ENCODE measurements around the gene GNL2. TPM values are rescaled to one million over a fixed set of nuclear protein-coding genes. Genes with fewer than 3 reads are reported as not detected.
A peak's percentile ranks its signal among the peaks of the same experiment; 100 is the strongest.
"Not testable (repeated sequence)": the region's sequence is repeated elsewhere in the genome, so short reads cannot be mapped to it uniquely, and the experiment has no call there.

Gene GNL2
- total RNA-seq, 1 donor from 2014 or later: 64.5 TPM

DNA sequence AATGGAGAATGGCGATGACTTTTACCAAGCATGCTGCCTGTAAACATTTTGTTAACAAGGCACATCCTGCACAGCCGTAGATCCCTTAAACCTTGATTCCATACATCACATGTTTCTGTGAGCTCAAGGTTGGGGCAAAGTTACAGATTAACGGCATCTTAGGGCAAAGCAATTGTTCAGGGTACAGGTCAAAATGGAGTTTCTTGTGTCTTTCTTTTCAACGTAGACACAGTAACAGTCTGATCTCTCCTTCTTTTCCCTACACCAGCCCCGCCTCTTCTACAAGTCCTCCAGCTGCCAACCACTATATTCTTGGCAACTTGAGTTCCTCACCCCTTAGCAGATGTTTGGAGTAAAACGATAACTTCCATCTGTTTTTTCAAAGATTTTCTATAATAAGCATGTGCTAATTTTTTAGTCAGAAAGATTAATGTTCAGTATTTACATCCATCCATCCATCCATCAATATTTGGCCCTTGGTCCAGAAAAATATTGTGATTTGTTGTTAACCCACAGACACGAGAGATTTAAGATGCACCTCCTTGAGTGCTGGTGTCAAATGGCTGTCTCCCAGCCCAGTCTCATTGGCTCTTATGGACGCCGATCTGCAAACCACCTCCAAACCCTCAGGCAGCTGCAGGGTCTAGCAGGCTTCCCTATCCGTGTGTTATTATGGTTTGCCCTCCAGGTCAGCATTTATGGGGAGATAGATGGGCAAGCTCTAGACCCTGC is 35.2 kb downstream of the GNL2 start:
- no peak overlapping the region for H3K4me3 ChIP-seq (ENCODE audit: low read depth, low read length)
- DNase-seq (ENCODE audit: low read depth) (no peak), FAIRE-seq (peak; percentile 7)
- TF ChIP-seq, protein P1, sequence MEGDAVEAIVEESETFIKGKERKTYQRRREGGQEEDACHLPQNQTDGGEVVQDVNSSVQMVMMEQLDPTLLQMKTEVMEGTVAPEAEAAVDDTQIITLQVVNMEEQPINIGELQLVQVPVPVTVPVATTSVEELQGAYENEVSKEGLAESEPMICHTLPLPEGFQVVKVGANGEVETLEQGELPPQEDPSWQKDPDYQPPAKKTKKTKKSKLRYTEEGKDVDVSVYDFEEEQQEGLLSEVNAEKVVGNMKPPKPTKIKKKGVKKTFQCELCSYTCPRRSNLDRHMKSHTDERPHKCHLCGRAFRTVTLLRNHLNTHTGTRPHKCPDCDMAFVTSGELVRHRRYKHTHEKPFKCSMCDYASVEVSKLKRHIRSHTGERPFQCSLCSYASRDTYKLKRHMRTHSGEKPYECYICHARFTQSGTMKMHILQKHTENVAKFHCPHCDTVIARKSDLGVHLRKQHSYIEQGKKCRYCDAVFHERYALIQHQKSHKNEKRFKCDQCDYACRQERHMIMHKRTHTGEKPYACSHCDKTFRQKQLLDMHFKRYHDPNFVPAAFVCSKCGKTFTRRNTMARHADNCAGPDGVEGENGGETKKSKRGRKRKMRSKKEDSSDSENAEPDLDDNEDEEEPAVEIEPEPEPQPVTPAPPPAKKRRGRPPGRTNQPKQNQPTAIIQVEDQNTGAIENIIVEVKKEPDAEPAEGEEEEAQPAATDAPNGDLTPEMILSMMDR (IDR thresholded peaks at IDR 0.05; ENCODE audit: insufficient read depth, low read length, severe bottlenecking): no peak
- peaks cover 3% of the 10 kb centered on the region for H3K36me3 ChIP-seq (ENCODE audit: control insufficient read depth, insufficient read depth, low read length)
- H3K27me3 ChIP-seq (ENCODE audit: control insufficient read depth, insufficient read depth, low read length): no peaks in the 10 kb centered on the region

DNA sequence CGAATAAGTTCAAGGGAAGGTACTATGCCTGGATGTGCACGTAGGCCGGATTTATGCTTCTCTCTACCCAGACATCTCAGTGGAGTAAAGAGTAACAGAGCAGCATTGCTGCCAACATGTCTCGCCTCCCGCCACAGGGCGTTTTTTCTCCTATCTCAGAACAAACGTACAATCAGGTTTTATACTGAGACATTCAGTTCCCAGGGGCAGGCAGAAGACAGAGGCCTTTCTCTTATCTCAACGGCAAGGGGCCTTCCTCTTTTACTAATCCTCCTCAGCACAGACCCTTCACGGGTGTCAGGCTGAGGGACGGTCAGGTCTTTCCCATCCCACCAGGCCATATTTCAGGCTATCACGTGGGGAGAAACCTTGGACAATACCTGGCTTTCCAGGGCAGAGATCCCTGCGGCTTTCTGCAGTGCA is 35.8 kb downstream of the GNL2 start:
- not testable (repeated sequence) for DNase-seq (ENCODE audit: low read depth); H3K36me3 ChIP-seq (ENCODE audit: control insufficient read depth, insufficient read depth, low read length); FAIRE-seq; H3K27me3 ChIP-seq (ENCODE audit: control insufficient read depth, insufficient read depth, low read length); H3K4me3 ChIP-seq (ENCODE audit: low read depth, low read length)

DNA sequence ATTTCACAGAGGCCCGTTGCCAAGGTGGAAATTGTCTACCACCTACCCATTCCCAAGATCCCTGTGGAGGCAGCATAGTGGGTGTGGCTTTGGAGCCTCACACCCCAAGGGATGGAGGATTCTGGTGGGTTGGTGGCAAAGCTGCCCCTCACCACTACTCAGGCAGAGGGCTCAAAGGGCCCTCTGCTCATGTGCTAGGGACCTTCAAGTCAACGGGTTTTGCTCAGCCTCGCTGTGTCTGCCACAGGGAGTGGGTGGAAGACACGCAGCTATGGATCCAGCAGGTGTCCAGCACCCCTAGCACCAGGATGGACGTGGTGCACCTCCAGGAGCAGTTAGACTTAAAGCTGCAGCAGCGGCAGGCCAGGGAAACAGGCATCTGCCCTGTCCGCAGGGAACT is 36.7 kb downstream of the GNL2 start:
- DNase-seq (ENCODE audit: low read depth) (no peak), FAIRE-seq (no peak)
- Histone ChIP-seq H3K27me3 (ENCODE audit: control insufficient read depth, insufficient read depth, low read length) (no peaks in the 10 kb centered on the region), H3K4me3 (ENCODE audit: low read depth, low read length) (no peak overlapping the region), H3K36me3 (ENCODE audit: control insufficient read depth, insufficient read depth, low read length) (no peaks in the 10 kb centered on the region)
- TF ChIP-seq, protein P1 (IDR thresholded peaks at IDR 0.05; ENCODE audit: insufficient read depth, low read length, severe bottlenecking): no peak

DNA sequence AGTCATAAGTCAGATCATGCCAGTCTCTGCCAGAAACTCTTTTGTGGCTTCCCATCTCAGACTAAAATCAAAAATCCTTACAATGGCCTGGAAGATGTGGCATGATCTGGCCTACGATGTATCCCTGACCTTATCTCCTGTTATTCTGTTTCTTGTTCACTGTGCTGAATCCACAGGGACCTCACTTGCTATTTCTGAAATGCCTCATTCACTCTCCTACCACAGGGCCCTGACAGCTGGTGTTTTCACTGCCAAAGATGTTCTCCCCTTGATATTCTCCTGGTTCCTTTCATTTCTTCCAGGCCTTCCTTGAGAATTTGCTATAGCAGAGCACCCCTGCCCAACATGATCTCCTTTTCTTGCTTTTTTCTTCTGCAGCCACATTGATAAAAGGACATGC is 37.3 kb downstream of the GNL2 start:
- DNase-seq (ENCODE audit: low read depth) (no peak), FAIRE-seq (no peak)

DNA sequence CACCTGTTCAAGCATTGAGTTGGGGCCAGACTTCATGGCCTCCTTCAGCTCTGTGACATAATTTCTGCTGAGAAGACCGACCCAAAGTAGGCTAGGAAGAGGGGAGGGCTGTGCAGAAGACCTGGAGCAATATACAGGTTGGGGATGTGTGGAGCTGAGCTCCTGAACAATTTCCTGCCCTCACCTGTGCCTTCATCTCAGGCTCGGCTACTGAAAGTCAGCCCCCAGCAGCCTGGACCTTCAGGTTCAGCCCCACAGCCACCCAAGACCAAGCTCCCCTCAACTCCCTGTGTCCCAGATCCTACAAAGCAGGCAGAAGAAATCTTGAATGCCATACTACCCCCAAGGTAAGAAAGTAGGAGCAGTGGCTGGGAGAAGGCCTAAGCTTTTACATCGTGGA is 38.3 kb downstream of the GNL2 start:
- H3K4me3 ChIP-seq (ENCODE audit: low read depth, low read length): no peak overlapping the region
- DNase-seq (ENCODE audit: low read depth): no peak

More for the DNA sequence above, 37.3 kb downstream of the GNL2 start:
- H3K4me3 ChIP-seq (ENCODE audit: low read depth, low read length): no peak overlapping the region
- no peaks in the 10 kb centered on the region for H3K36me3 ChIP-seq (ENCODE audit: control insufficient read depth, insufficient read depth, low read length)
- TF ChIP-seq, protein P1 (IDR thresholded peaks at IDR 0.05; ENCODE audit: insufficient read depth, low read length, severe bottlenecking): no peak
- no peaks in the 10 kb centered on the region for H3K27me3 ChIP-seq (ENCODE audit: control insufficient read depth, insufficient read depth, low read length)

DNA sequence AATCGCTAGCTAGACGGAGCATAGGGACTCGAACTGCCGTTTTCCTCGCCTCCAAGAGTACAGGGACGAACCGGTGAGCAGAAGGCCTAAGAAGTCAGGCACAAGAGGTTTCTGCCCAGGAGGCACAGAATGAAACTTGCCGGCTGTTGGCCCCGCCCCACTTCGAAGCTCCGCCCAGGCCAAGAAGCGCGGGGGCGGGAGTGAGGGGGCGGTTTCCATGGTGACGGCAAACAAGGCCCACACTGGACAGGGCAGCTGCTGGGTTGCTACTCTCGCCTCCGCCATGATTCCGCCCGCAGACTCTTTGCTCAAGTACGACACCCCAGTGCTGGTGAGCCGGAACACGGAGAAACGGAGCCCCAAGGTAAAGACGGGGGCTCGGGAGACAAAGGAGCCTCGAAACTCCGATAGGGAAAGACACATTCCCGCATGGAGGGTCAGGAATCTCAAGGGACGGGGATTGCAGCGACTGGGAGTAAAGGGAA is 39.0 kb downstream of the GNL2 start, which contains the start of gene DNALI1:
DNALI1 (plus strand) TSS at position 229 of the 485 bp plus-strand sequence; CDS start at position 284, 55 bp downstream.
- Histone ChIP-seq H3K36me3 (ENCODE audit: control insufficient read depth, insufficient read depth, low read length) (peaks cover 3% of the 10 kb centered on the region), H3K27me3 (ENCODE audit: control insufficient read depth, insufficient read depth, low read length) (no peaks in the 10 kb centered on the region), H3K4me3 (ENCODE audit: low read depth, low read length) (peak within 1 kb of the TSS; percentile 2)
- TF ChIP-seq, protein P1 (IDR thresholded peaks at IDR 0.05; ENCODE audit: insufficient read depth, low read length, severe bottlenecking): no peak
- peak; percentile 63 for DNase-seq (ENCODE audit: low read depth)
- FAIRE-seq: no peak

More for the DNA sequence above, 38.3 kb downstream of the GNL2 start:
- TF ChIP-seq, protein P1 (IDR thresholded peaks at IDR 0.05; ENCODE audit: insufficient read depth, low read length, severe bottlenecking): no peak
- H3K36me3 ChIP-seq (ENCODE audit: control insufficient read depth, insufficient read depth, low read length): peaks cover 2% of the 10 kb centered on the region
- H3K27me3 ChIP-seq (ENCODE audit: control insufficient read depth, insufficient read depth, low read length): no peaks in the 10 kb centered on the region
- no peak for FAIRE-seq

Data from bronchial epithelial cell (primary cell).